ENCODE results near the gene MCUR1.

- TF ChIP-seq POLR2A (IDR thresholded peaks at IDR 0.05; ENCODE audit: low read length) (no peak), GATA1 (IDR thresholded peaks at IDR 0.05; ENCODE audit: low read depth, low read length) (no peak)
Observed at GRCh38 chr6:13754644-13755043, 59.7 kb downstream of the MCUR1 start.
